SK-N-MC (cell line): ENCODE results near the gene MARK3.

ENCODE experiments used
- EZH2 ChIP-seq: fragments of 200-600 bp; sonication (generic); IDR thresholded peaks from one replicate; pipeline ENCODE4 v1.6.1; 2017; ENCODE audit warnings: antibody characterized with exemption
- POLR2AphosphoS5 ChIP-seq: IDR thresholded peaks from 2 replicates; pipeline ENCODE4 v1.6.1; 2012; ENCODE audit warnings: mild to moderate bottlenecking, low read depth, low read length, borderline replicate concordance

DNA sequence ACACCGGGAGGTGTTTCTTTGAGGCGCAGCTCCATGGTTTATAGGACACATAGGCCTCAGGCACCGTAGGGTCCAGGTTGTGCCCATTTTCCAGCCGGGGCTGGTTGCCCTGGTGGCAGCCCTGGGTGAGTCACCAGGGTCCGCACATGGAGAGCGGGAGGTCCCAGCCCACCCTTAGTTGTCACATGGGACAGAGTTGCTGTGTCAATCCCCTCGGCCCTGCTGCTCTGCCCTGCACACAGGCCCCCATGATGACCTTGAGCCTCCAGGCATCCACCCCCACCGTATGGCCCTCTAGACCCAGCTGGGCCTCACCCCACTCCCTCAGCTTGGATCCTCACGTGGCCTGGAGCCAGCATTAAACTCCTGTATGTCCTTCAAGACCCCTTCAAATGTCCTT, 151.5 kb downstream of the MARK3 start:
- no peak for TF ChIP-seq POLR2AphosphoS5
- TF ChIP-seq EZH2 = no peak
